HepG2 (cell line): ENCODE data around the gene TPX2. TPM values are rescaled to one million over a fixed set of nuclear protein-coding genes. Genes with fewer than 3 reads are reported as not detected.

ENCODE experiments used
- ASH2L ChIP-seq: fragments of 300-600, 200-600 bp; sonication (generic); IDR thresholded peaks from 2 replicates; pipeline ENCODE4 v1.7.0; 2017; ENCODE audit warnings: low read depth, mild to moderate bottlenecking, moderate library complexity, mixed read lengths, low read length; ENCODE audit not compliant: insufficient read length
- ATRX ChIP-seq: sonication (generic); formaldehyde crosslinking; IDR thresholded peaks from 2 replicates; pipeline ENCODE4 v1.4.0; 2020; ENCODE audit warnings: missing genetic modification reagents, borderline replicate concordance
- BHLHE40 ChIP-seq: IDR thresholded peaks from 2 replicates; pipeline ENCODE4 v1.6.1; 2011; ENCODE audit warnings: low read length, improper control_type of control experiment
- CEBPG ChIP-seq: IDR thresholded peaks from 2 replicates; pipeline ENCODE4 v1.6.1; 2016
- JARID2 ChIP-seq: sonication (generic); formaldehyde crosslinking; IDR thresholded peaks from 2 replicates; pipeline ENCODE4 v1.8.1; 2023; ENCODE audit warnings: missing genetic modification reagents, inconsistent platforms; ENCODE audit not compliant: insufficient replicate concordance
- KLF12 ChIP-seq: sonication (generic); formaldehyde crosslinking; IDR thresholded peaks from 2 replicates; pipeline ENCODE4 v1.4.0; 2020; ENCODE audit warnings: missing genetic modification reagents, borderline replicate concordance
- MBD4 ChIP-seq: IDR thresholded peaks from 2 replicates; pipeline ENCODE4 v1.6.1; 2012; ENCODE audit warnings: low read length, inconsistent platforms, borderline replicate concordance
- NCOA5 ChIP-seq: sonication (generic); formaldehyde crosslinking; IDR thresholded peaks from 2 replicates; pipeline ENCODE4 v1.4.0; 2020; ENCODE audit warnings: missing genetic modification reagents
- RARA ChIP-seq: IDR thresholded peaks from 2 replicates; pipeline ENCODE4 v1.6.1; 2016; ENCODE audit warnings: missing genetic modification reagents, missing compliant biosample characterization
- RBM22 ChIP-seq: fragments of 200-400 bp; formaldehyde crosslinking; optimal IDR thresholded peaks from 2 replicates; pipeline ENCODE3; 2017; ENCODE audit warnings: mild to moderate bottlenecking, low read length, moderate library complexity
- RFX3 ChIP-seq: IDR thresholded peaks from 2 replicates; pipeline ENCODE4 v1.6.1; 2016; ENCODE audit warnings: missing biosample characterization, missing genetic modification reagents
- RFXAP ChIP-seq: sonication (generic); formaldehyde crosslinking; IDR thresholded peaks from 2 replicates; pipeline ENCODE4 v1.4.0; 2020; ENCODE audit warnings: missing genetic modification reagents, borderline replicate concordance
- SMARCE1 ChIP-seq: fragments of 450-650 bp; IDR thresholded peaks from 2 replicates; pipeline ENCODE4 v1.6.1; 2017; ENCODE audit warnings: borderline replicate concordance
- SP2 ChIP-seq: sonication (generic); formaldehyde crosslinking; IDR thresholded peaks from 2 replicates; pipeline ENCODE4 v1.5.1; 2020; ENCODE audit warnings: mild to moderate bottlenecking, missing genetic modification reagents
- SP4 ChIP-seq: sonication (generic); formaldehyde crosslinking; IDR thresholded peaks from 2 replicates; pipeline ENCODE4 v1.8.1; 2023; ENCODE audit warnings: mild to moderate bottlenecking, missing genetic modification reagents
- TBL1XR1 ChIP-seq: fragments of 150-350 bp; IDR thresholded peaks from 2 replicates; pipeline ENCODE4 v1.6.1; 2014; ENCODE audit warnings: borderline replicate concordance, low read length; ENCODE audit not compliant: partially characterized antibody
- ZBTB42 ChIP-seq: sonication (generic); formaldehyde crosslinking; IDR thresholded peaks from 2 replicates; pipeline ENCODE4 v1.5.0; 2020; ENCODE audit warnings: mild to moderate bottlenecking, missing genetic modification reagents
- ZFP1 ChIP-seq: IDR thresholded peaks from 2 replicates; pipeline ENCODE4 v1.6.1; 2016
- ZFP36 ChIP-seq: fragments of 150-350 bp; IDR thresholded peaks from 2 replicates; pipeline ENCODE4 v1.6.1; 2018; ENCODE audit warnings: borderline replicate concordance, low read length, low read depth; ENCODE audit not compliant: partially characterized antibody
- ZNF12 ChIP-seq: sonication (generic); formaldehyde crosslinking; IDR thresholded peaks from 2 replicates; pipeline ENCODE4 v1.5.0; 2020; ENCODE audit warnings: missing genetic modification reagents
- ZNF180 ChIP-seq: sonication (generic); formaldehyde crosslinking; IDR thresholded peaks from 2 replicates; pipeline ENCODE4 v1.4.0; 2020; ENCODE audit warnings: low read depth, missing genetic modification reagents, borderline replicate concordance
- ZNF432 ChIP-seq: sonication (generic); formaldehyde crosslinking; IDR thresholded peaks from 2 replicates; pipeline ENCODE4 v1.5.0; 2020; ENCODE audit warnings: missing genetic modification reagents, mild to moderate bottlenecking, borderline replicate concordance
- polyA plus RNA-seq, 8 experiments: library from polyadenylated mRNA; depleted of rRNA in 3 of 8; stranded (reverse) in 7 of 8; unstranded in 1 of 8; fragments of >200 nt; fragmentation: Illumina TruSeq in 4 of 8; extraction: Trizol in 4 of 8; gene quantifications; 2 replicates each; pipeline versions ENCODE4 v1.2.1 to v1.2.3, GENCODE V29; 2011 to 2016; ENCODE audit warnings: low read depth in 4 of 8, missing spikeins in 1 of 8, mixed read lengths in 1 of 8; ENCODE audit not compliant: insufficient read depth in 1 of 8
- total RNA-seq, 5 experiments: library from RNA; depleted of rRNA; stranded (reverse); fragments of >200 nt; fragmentation: Illumina TruSeq; extraction: Trizol; gene quantifications; 2 replicates each; pipeline ENCODE4 v1.2.3, GENCODE V29; 2016; ENCODE audit warnings: low read depth in 1 of 5
- TF ChIP-seq, protein P1 (sequence below): sonication (generic); formaldehyde crosslinking; IDR thresholded peaks from 2 replicates; pipeline ENCODE4 v1.8.0; 2022; ENCODE audit warnings: mild to moderate bottlenecking, missing genetic modification reagents, moderate library complexity
- TF ChIP-seq, protein P2 (sequence below): sonication (generic); formaldehyde crosslinking; IDR thresholded peaks from 2 replicates; pipeline ENCODE4 v1.8.0; 2022; ENCODE audit warnings: mild to moderate bottlenecking, missing genetic modification reagents; ENCODE audit not compliant: insufficient replicate concordance
- TF ChIP-seq, protein P3 (sequence below): sonication (generic); formaldehyde crosslinking; IDR thresholded peaks from 2 replicates; pipeline ENCODE4 v1.4.0; 2020; ENCODE audit warnings: missing genetic modification reagents
- TF ChIP-seq, protein P4 (sequence below): sonication (generic); formaldehyde crosslinking; IDR thresholded peaks from 2 replicates; pipeline ENCODE4 v1.5.0; 2020; ENCODE audit warnings: missing genetic modification reagents

Gene TPX2
- total and polyA plus RNA-seq, 2 of the 13 experiments (the other 11 are each of a cell fraction or from before 2014, with no cell fraction given) = 34.3 to 124 TPM

DNA sequence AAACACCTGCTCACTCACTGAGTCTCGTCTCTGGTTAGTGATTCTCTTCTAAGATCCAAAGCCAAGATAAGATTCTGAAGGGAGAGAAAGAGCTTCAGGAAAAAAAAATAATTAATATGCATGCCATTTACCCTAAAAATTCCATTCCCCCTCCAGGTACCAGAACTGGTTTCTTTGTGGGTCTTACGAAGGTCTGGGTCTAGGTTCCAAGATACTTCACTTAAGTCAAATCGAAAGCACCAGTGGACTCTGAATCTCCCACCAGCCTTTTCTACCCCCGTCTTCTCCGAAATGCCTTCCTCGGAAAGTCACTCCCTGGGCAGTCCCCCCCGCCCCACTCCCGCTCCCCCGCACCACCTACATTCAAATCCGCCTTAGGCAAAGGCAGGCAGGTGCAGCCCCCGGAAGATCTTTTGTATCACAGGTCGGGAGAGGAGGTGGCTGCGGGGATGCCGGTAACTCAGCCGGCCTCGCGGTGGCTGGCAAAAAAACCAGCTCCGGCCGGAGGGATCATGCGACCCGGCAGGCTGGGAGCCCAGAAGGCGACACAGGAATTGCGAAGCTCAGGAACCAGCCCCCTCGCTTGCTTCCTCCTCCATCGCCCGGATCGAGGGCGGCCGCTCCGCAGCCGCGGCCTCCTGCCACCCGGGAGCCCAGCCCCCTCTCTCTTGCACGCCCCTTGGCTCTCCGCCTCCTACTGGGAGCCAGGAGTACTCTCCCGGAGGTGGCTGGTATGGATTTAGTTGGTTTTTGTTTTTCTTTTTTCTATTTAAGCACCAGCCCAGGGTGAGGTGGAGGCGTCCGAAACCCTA lies 16.6 kb upstream of the TPX2 start, which contains the start of gene BCL2L1 (continued):
- TF ChIP-seq RBM22 = peak; percentile 71
- no peak for TF ChIP-seq SP2 (CRISPR knock-in tag)
- TF ChIP-seq, protein P1, sequence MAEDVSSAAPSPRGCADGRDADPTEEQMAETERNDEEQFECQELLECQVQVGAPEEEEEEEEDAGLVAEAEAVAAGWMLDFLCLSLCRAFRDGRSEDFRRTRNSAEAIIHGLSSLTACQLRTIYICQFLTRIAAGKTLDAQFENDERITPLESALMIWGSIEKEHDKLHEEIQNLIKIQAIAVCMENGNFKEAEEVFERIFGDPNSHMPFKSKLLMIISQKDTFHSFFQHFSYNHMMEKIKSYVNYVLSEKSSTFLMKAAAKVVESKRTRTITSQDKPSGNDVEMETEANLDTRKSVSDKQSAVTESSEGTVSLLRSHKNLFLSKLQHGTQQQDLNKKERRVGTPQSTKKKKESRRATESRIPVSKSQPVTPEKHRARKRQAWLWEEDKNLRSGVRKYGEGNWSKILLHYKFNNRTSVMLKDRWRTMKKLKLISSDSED (CRISPR knock-in tag) = no peak
- TF ChIP-seq, protein P2, sequence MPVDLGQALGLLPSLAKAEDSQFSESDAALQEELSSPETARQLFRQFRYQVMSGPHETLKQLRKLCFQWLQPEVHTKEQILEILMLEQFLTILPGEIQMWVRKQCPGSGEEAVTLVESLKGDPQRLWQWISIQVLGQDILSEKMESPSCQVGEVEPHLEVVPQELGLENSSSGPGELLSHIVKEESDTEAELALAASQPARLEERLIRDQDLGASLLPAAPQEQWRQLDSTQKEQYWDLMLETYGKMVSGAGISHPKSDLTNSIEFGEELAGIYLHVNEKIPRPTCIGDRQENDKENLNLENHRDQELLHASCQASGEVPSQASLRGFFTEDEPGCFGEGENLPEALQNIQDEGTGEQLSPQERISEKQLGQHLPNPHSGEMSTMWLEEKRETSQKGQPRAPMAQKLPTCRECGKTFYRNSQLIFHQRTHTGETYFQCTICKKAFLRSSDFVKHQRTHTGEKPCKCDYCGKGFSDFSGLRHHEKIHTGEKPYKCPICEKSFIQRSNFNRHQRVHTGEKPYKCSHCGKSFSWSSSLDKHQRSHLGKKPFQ (CRISPR knock-in tag) = no peak
- TF ChIP-seq NCOA5 (CRISPR knock-in tag) = no peak
- TF ChIP-seq CEBPG (CRISPR knock-in tag) = peak; percentile 35; the same call in 1 of the 2 replicates
- TF ChIP-seq BHLHE40 = peak; percentile 54; the same call in 1 of the 2 replicates
- TF ChIP-seq RFX3 (CRISPR knock-in tag) = peak; percentile 46; the same call in 1 of the 2 replicates
- TF ChIP-seq ZNF432 (CRISPR knock-in tag) = no peak
- TF ChIP-seq RARA (CRISPR knock-in tag) = peak; percentile 29; the same call in 1 of the 2 replicates
- TF ChIP-seq ATRX (CRISPR knock-in tag) = no peak
- TF ChIP-seq ZBTB42 (CRISPR knock-in tag) = no peak
- TF ChIP-seq, protein P3, sequence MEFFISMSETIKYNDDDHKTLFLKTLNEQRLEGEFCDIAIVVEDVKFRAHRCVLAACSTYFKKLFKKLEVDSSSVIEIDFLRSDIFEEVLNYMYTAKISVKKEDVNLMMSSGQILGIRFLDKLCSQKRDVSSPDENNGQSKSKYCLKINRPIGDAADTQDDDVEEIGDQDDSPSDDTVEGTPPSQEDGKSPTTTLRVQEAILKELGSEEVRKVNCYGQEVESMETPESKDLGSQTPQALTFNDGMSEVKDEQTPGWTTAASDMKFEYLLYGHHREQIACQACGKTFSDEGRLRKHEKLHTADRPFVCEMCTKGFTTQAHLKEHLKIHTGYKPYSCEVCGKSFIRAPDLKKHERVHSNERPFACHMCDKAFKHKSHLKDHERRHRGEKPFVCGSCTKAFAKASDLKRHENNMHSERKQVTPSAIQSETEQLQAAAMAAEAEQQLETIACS (CRISPR knock-in tag) = no peak
- TF ChIP-seq TBL1XR1 = peak; percentile 35
- TF ChIP-seq, protein P4, sequence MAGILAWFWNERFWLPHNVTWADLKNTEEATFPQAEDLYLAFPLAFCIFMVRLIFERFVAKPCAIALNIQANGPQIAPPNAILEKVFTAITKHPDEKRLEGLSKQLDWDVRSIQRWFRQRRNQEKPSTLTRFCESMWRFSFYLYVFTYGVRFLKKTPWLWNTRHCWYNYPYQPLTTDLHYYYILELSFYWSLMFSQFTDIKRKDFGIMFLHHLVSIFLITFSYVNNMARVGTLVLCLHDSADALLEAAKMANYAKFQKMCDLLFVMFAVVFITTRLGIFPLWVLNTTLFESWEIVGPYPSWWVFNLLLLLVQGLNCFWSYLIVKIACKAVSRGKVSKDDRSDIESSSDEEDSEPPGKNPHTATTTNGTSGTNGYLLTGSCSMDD = no peak
- no peak for TF ChIP-seq MBD4
- TF ChIP-seq ASH2L = no peak
- no peak for TF ChIP-seq ZFP1 (CRISPR knock-in tag)
- TF ChIP-seq ZFP36 = peak; percentile 9
- no peak for TF ChIP-seq SMARCE1
- peak; percentile 84 for TF ChIP-seq JARID2
- no peak for TF ChIP-seq KLF12
- peak; percentile 59 for TF ChIP-seq ZNF12 (CRISPR knock-in tag)
- TF ChIP-seq ZNF180 (CRISPR knock-in tag) = no peak
- no peak for TF ChIP-seq SP4
- TF ChIP-seq RFXAP = no peak
